T-helper 1 cell treated with Interleukin-12 subunit alpha and Interleukin-12 subunit beta and Interleukin-4 antibody, amounts not matched to agents 30 ng/mL and 1 ng/mL, for 36 hours (primary cell): ENCODE data around the gene PUS1. TPM values are rescaled to one million over a fixed set of nuclear protein-coding genes. Genes with fewer than 3 reads are reported as not detected.

Experiments used
- intact Hi-C: fragments of 100-400 bp; cut with micrococcal nuclease; formaldehyde crosslinking; loops from one replicate; pipeline ENCODE4 v1.15.1; 2024
- total RNA-seq: library from RNA; stranded (reverse); gene quantifications from 2 replicates; pipeline ENCODE4 v1.2.3, GENCODE V29; 2022

The PUS1 gene
- total RNA-seq, 1 donor from 2014 or later, result 62.7 TPM

GRCh38 chr12:131929581-131930456 lies 743 bp downstream of the PUS1 start:
- intact Hi-C loops, result loop anchor here (1.0 to 5.0 kb wide), 9 partner anchors 19 to 1058 kb away; partner anchors contain the start of genes EP400, POLE, PXMP2 and RAN

GRCh38 chr12:131930510-131930909 lies 1.4 kb downstream of the PUS1 start:
- intact Hi-C loops, result no loop called here

- intact Hi-C loops, result no loop called here
Observed at GRCh38 chr12:131933387-131933786, 4.3 kb downstream of the PUS1 start.

- intact Hi-C loops, result no loop called here
Observed at GRCh38 chr12:131934535-131934934, 5.5 kb downstream of the PUS1 start.

GRCh38 chr12:131938082-131938481 lies 9.0 kb downstream of the PUS1 start:
- intact Hi-C loops, result no loop called here

GRCh38 chr12:131939007-131939406 lies 9.9 kb downstream of the PUS1 start:
- intact Hi-C loops, result no loop called here

- intact Hi-C loops, result no loop called here
Observed at GRCh38 chr12:131940141-131940547, 11.1 kb downstream of the PUS1 start.

- intact Hi-C loops, result no loop called here
Observed at GRCh38 chr12:131941116-131941986, 12.3 kb downstream of the PUS1 start.

- intact Hi-C loops, result no loop called here
Observed at GRCh38 chr12:131941987-131942341, 12.9 kb downstream of the PUS1 start.

GRCh38 chr12:131942671-131943070 lies 13.6 kb downstream of the PUS1 start:
- intact Hi-C loops, result no loop called here

- intact Hi-C loops, result no loop called here
Observed at GRCh38 chr12:131943389-131943788, 14.3 kb downstream of the PUS1 start.

GRCh38 chr12:131943876-131944275 lies 14.8 kb downstream of the PUS1 start:
- intact Hi-C loops, result no loop called here

GRCh38 chr12:131944601-131945251 lies 15.7 kb downstream of the PUS1 start:
- intact Hi-C loops, result loop anchor here (5.0 kb wide), 4 partner anchors 107 to 342 kb away; partner anchors contain the start of genes DDX51 and NOC4L

- intact Hi-C loops, result loop anchor here (5.0 kb wide), 4 partner anchors 109 to 344 kb away; partner anchors contain the start of genes DDX51 and NOC4L
Observed at GRCh38 chr12:131946757-131947156, 17.7 kb downstream of the PUS1 start.

- intact Hi-C loops, result loop anchor here (2.0 to 5.0 kb wide), 7 partner anchors 110 to 1109 kb away; partner anchors contain the start of genes DDX51, NOC4L, SFSWAP and STX2
Observed at GRCh38 chr12:131947482-131948027, 18.5 kb downstream of the PUS1 start.

- intact Hi-C loops, result loop anchor here (2.0 to 5.0 kb wide), 7 partner anchors 111 to 1109 kb away; partner anchors contain the start of genes DDX51, NOC4L, SFSWAP and STX2
Observed at GRCh38 chr12:131948166-131948712, 19.2 kb downstream of the PUS1 start.

- intact Hi-C loops, result loop anchor here (1.0 to 5.0 kb wide), 14 partner anchors 20 to 1110 kb away; partner anchors contain the start of genes DDX51, NOC4L, PUS1 and SFSWAP
Observed at GRCh38 chr12:131948713-131949430, 19.8 kb downstream of the PUS1 start.

GRCh38 chr12:131949431-131950181 lies 20.5 kb downstream of the PUS1 start, which contains the start of gene EP400:
EP400 (plus strand) TSS chr12:131949942; CDS start chr12:131960620, 10,678 bp downstream.
- intact Hi-C loops, result loop anchor here (1.0 to 5.0 kb wide), 14 partner anchors 20 to 1111 kb away; partner anchors contain the start of genes DDX51, NOC4L, PUS1 and SFSWAP
